Effector memory CD8-positive, alpha-beta T cell (primary cell): ENCODE measurements around the gene CACNA1H.
A peak's percentile ranks its signal among the peaks of the same experiment; 100 is the strongest.
"Not testable (repeated sequence)": the region's sequence is repeated elsewhere in the genome, so short reads cannot be mapped to it uniquely, and the experiment has no call there.

ENCODE experiments used
- ATAC-seq: fragments of 150-1000 bp; cut with Tn5 transposase; replicated peaks from 2 replicates; pipeline ENCODE4 v1.10.0; 2021; ENCODE audit warnings: mild to moderate bottlenecking, moderate library complexity
- DNase-seq, 3 experiments: peaks; one replicate each; pipeline ENCODE4 v3.0.0; 2021
- H3K27ac Mint-ChIP-seq, 2 donors: one replicate each; pipeline ENCODE4 v1.8.0; 2022; ENCODE audit warnings: mild to moderate bottlenecking in 2 of 2, mixed read lengths in 2 of 2, moderate library complexity in 2 of 2
- H3K27me3 Mint-ChIP-seq, 2 donors: one replicate each; pipeline ENCODE4 v1.8.0; 2022; ENCODE audit warnings: mixed read lengths in 2 of 2
- H3K36me3 Mint-ChIP-seq: one replicate; pipeline ENCODE4 v1.8.0; 2022; ENCODE audit warnings: mild to moderate bottlenecking, moderate library complexity, mixed read lengths; ENCODE audit not compliant: insufficient read depth
- H3K4me1 Mint-ChIP-seq, 2 donors: one replicate each; pipeline ENCODE4 v1.8.0; 2022; ENCODE audit warnings: low read depth in 2 of 2, mixed read lengths in 2 of 2
- H3K4me3 Mint-ChIP-seq, 2 donors: one replicate each; pipeline ENCODE4 v1.8.0; 2022; ENCODE audit warnings: mild to moderate bottlenecking in 2 of 2, mixed read lengths in 2 of 2, moderate library complexity in 2 of 2
- H3K9me3 Mint-ChIP-seq, 2 donors: one replicate each; pipeline ENCODE4 v1.8.0; 2022; ENCODE audit warnings: mixed read lengths in 2 of 2

Gene CACNA1H

DNA sequence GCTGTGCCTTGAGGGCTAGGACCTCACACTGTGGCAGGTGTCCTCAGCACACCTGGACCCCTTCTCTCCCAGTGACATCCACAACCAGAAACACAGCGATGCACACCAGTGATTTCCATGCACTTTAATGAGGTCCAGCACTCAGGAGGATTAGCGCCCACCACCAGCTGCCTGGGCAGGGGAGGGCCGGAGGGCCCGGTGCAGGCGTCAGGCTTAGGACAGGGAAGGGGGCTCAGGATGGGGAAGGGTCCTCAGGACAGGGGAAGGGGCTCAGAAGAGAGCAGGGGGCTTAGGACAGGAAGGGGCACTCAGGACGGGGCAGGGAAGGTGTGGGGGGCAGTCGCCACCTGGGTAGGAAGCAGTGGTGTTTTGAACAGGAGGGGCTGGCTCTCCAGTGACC, 75.3 kb downstream of the CACNA1H start:
- not testable (repeated sequence) for DNase-seq, H3K9me3 Mint-ChIP-seq, H3K4me3 Mint-ChIP-seq, H3K27ac Mint-ChIP-seq, H3K36me3 Mint-ChIP-seq, H3K4me1 Mint-ChIP-seq, ATAC-seq
- peaks cover 10 to 16% of the 10 kb centered on the region in 2 donors for H3K27me3 Mint-ChIP-seq

GRCh38 chr16:1229476-1229875, 76.6 kb downstream of the CACNA1H start:
- ATAC-seq, H3K27ac Mint-ChIP-seq, H3K4me1 Mint-ChIP-seq, DNase-seq, H3K27me3 Mint-ChIP-seq, H3K4me3 Mint-ChIP-seq, H3K36me3 Mint-ChIP-seq, H3K9me3 Mint-ChIP-seq: not testable (repeated sequence)

GRCh38 chr16:1230084-1230470, 77.2 kb downstream of the CACNA1H start, which contains the start of gene TPSB2:
Gene TPSB2 (minus strand): TSS chr16:1230184. CDS start chr16:1229951, 233 bp downstream.
- H3K27me3 Mint-ChIP-seq, H3K4me3 Mint-ChIP-seq, H3K4me1 Mint-ChIP-seq, H3K27ac Mint-ChIP-seq, H3K9me3 Mint-ChIP-seq, DNase-seq, H3K36me3 Mint-ChIP-seq, ATAC-seq: not testable (repeated sequence)

DNA sequence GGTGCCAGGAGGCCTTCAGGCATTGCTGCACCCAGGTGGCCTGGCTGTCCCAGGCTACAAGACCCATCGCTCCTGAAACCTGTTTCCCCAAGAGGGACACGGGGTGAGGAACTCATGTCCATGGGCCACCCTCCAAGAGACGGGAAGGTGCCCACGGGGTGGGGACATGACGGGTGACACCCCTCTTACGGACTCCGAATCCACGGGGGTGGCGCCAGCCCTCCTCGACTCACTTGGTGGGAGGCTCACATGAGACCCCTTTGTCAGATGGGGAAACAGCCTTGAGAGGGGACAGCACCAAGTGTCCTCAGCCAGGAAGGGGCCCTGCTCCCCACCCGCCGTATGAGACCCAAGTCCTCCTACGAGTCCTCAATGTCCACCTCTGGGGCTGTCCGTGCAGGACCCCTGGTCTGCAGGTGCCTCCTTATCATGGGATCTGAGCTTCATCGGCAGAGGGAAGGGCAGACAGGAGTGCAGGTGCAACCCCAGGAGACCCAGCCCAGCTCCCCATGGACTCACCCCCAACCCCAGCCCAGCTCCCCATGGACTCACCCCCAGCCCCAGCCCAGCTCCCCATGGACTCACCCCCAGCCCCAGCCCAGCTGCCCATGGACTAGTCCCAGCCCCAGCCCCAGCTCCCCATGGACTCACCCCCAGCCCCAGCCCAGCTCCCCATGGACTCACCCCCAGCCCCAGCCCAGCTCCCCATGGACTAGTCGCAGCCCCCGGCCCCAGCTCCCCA, 77.7 kb downstream of the CACNA1H start:
- not testable (repeated sequence) for ATAC-seq, DNase-seq, H3K4me1 Mint-ChIP-seq, H3K36me3 Mint-ChIP-seq, H3K4me3 Mint-ChIP-seq, H3K9me3 Mint-ChIP-seq, H3K27me3 Mint-ChIP-seq, H3K27ac Mint-ChIP-seq

DNA sequence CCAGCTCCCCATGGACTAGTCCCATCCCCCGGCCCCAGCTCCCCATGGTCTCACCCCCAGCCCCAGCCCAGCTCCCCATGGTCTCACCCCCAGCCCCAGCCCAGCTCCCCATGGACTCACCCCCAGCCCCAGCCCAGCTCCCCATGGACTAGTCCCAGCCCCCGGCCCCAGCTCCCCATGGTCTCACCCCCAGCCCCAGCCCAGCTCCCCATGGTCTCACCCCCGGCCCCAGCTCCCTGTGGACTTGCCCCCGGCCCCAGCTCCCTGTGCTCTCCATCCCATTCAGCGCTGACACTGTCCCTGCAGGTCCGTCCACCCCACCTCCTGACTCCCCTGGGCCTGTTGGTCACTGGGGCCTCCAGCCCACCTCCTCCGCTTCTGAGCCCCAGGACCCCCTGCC, 78.4 kb downstream of the CACNA1H start:
- H3K27ac Mint-ChIP-seq, DNase-seq, ATAC-seq, H3K4me3 Mint-ChIP-seq, H3K36me3 Mint-ChIP-seq, H3K9me3 Mint-ChIP-seq, H3K27me3 Mint-ChIP-seq, H3K4me1 Mint-ChIP-seq: not testable (repeated sequence)

GRCh38 chr16:1232049-1232748, 79.3 kb downstream of the CACNA1H start:
- not testable (repeated sequence) for H3K9me3 Mint-ChIP-seq, H3K4me3 Mint-ChIP-seq, H3K4me1 Mint-ChIP-seq, H3K36me3 Mint-ChIP-seq, H3K27me3 Mint-ChIP-seq, ATAC-seq, H3K27ac Mint-ChIP-seq, DNase-seq

GRCh38 chr16:1236659-1237058, 83.8 kb downstream of the CACNA1H start:
- not testable (repeated sequence) for H3K27ac Mint-ChIP-seq, H3K9me3 Mint-ChIP-seq, H3K4me3 Mint-ChIP-seq, DNase-seq, H3K36me3 Mint-ChIP-seq, H3K4me1 Mint-ChIP-seq, H3K27me3 Mint-ChIP-seq
- ATAC-seq, result peak; percentile 84

- ATAC-seq (no peak), DNase-seq (no peak)
- Mint-ChIP-seq H3K4me3 (no peak overlapping the region), H3K27ac (no peak overlapping the region), H3K27me3 (peaks cover 0 to 8% of the 10 kb centered on the region in 2 donors), H3K9me3 (no peaks in the 10 kb centered on the region), H3K36me3 (no peaks in the 10 kb centered on the region), H3K4me1 (peaks cover 0 to 5% of the 10 kb centered on the region in 2 donors)
Measured at GRCh38 chr16:1237990-1238389, 85.1 kb downstream of the CACNA1H start.

- H3K9me3 Mint-ChIP-seq, H3K36me3 Mint-ChIP-seq, H3K4me3 Mint-ChIP-seq, ATAC-seq, H3K4me1 Mint-ChIP-seq, H3K27ac Mint-ChIP-seq, H3K27me3 Mint-ChIP-seq, DNase-seq: not testable (repeated sequence)
Measured at GRCh38 chr16:1238909-1239308, 86.0 kb downstream of the CACNA1H start.

DNA sequence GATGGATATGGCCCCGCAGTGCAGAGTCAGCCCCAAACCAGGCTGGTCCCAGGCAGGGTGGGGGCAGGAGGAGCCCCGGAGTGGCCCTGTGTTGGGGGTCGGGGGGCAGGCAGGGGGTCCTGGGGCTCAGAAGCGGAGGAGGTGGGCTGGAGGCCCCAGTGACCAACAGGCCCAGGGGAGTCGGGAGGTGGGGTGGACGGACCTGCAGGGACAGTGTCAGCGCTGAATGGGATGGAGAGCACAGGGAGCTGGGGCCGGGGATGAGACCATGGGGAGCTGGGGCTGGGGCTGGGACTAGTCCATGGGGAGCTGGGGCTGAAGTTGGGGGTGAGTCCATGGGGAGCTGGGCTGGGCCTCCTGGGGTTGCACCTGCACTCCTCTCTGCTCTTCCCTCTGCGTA, 86.7 kb downstream of the CACNA1H start:
- not testable (repeated sequence) for H3K4me3 Mint-ChIP-seq, H3K27ac Mint-ChIP-seq, H3K9me3 Mint-ChIP-seq, DNase-seq, H3K36me3 Mint-ChIP-seq, ATAC-seq, H3K27me3 Mint-ChIP-seq, H3K4me1 Mint-ChIP-seq

DNA sequence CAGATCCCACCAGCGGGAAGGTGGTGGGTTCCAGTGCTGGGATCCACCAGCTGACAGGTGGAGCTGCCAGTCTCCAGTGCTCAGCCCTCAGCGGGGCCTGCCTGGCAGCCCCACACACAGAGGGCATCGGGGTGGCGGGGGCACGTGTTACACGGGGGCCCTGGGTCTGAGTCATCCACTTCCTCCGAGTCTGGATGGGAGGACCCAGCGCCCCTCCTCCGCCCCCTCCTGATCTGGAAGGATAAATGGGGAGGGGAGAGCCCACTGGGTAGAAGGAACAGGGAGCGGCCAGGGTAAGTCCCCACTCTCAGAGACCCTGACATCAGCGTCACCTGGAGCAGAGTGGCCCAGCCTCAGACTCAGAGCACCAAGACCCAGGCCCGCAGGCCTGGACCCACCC, 87.5 kb downstream of the CACNA1H start, which contains the start of gene TPSAB1:
Gene TPSAB1, plus strand, starts transcription at position 270 of the 400 bp plus-strand sequence. CDS start 234 bp downstream, outside the sequence.
- H3K9me3 Mint-ChIP-seq, ATAC-seq, H3K4me1 Mint-ChIP-seq, DNase-seq, H3K36me3 Mint-ChIP-seq, H3K27ac Mint-ChIP-seq, H3K4me3 Mint-ChIP-seq: not testable (repeated sequence)
- peaks cover 4 to 14% of the 10 kb centered on the region in 2 donors for H3K27me3 Mint-ChIP-seq

- not testable (repeated sequence) for H3K4me1 Mint-ChIP-seq, H3K4me3 Mint-ChIP-seq, ATAC-seq, DNase-seq, H3K36me3 Mint-ChIP-seq, H3K27ac Mint-ChIP-seq, H3K9me3 Mint-ChIP-seq
- H3K27me3 Mint-ChIP-seq, result peaks cover 7 to 20% of the 10 kb centered on the region in 2 donors
Measured at GRCh38 chr16:1241081-1241480, 88.2 kb downstream of the CACNA1H start.

GRCh38 chr16:1243363-1243762, 90.5 kb downstream of the CACNA1H start:
- H3K36me3 Mint-ChIP-seq, result not testable (repeated sequence)

More at GRCh38 chr16:1243363-1243762, 90.5 kb downstream of the CACNA1H start:
- not testable (repeated sequence) for H3K4me1 Mint-ChIP-seq, H3K4me3 Mint-ChIP-seq, H3K27ac Mint-ChIP-seq, DNase-seq, ATAC-seq, H3K9me3 Mint-ChIP-seq
- peaks cover 7 to 15% of the 10 kb centered on the region in 2 donors for H3K27me3 Mint-ChIP-seq
